Measurements from ENCODE around the gene TBCD.

- TF ChIP-seq, protein P1, sequence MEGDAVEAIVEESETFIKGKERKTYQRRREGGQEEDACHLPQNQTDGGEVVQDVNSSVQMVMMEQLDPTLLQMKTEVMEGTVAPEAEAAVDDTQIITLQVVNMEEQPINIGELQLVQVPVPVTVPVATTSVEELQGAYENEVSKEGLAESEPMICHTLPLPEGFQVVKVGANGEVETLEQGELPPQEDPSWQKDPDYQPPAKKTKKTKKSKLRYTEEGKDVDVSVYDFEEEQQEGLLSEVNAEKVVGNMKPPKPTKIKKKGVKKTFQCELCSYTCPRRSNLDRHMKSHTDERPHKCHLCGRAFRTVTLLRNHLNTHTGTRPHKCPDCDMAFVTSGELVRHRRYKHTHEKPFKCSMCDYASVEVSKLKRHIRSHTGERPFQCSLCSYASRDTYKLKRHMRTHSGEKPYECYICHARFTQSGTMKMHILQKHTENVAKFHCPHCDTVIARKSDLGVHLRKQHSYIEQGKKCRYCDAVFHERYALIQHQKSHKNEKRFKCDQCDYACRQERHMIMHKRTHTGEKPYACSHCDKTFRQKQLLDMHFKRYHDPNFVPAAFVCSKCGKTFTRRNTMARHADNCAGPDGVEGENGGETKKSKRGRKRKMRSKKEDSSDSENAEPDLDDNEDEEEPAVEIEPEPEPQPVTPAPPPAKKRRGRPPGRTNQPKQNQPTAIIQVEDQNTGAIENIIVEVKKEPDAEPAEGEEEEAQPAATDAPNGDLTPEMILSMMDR (IDR thresholded peaks at IDR 0.05; ENCODE audit: insufficient read depth, low read length, poor library complexity, severe bottlenecking) = no peak
- no peak for TF ChIP-seq EZH2phosphoT487 (conservative IDR thresholded peaks at IDR 0.05; ENCODE audit: low read length)
Measured at GRCh38 chr17:82917699-82918345, 166.0 kb downstream of the TBCD start.
